NCI-H1417 (cell line): ENCODE results near the gene FBXO48.
A peak's percentile ranks its signal among the peaks of the same experiment; 100 is the strongest.
"Not testable (repeated sequence)": the region's sequence is repeated elsewhere in the genome, so short reads cannot be mapped to it uniquely, and the experiment has no call there.

Experiments
- DNase-seq, 3 experiments: peaks; one replicate each; lab custom pipeline; 2025; lab: John Stamatoyannopoulos, UW

The FBXO48 gene, protein sequence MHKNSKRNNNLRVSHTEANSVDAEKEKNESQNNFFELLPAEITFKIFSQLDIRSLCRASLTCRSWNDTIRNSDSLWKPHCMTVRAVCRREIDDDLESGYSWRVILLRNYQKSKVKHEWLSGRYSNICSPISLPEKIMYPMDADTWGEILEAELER

DNA sequence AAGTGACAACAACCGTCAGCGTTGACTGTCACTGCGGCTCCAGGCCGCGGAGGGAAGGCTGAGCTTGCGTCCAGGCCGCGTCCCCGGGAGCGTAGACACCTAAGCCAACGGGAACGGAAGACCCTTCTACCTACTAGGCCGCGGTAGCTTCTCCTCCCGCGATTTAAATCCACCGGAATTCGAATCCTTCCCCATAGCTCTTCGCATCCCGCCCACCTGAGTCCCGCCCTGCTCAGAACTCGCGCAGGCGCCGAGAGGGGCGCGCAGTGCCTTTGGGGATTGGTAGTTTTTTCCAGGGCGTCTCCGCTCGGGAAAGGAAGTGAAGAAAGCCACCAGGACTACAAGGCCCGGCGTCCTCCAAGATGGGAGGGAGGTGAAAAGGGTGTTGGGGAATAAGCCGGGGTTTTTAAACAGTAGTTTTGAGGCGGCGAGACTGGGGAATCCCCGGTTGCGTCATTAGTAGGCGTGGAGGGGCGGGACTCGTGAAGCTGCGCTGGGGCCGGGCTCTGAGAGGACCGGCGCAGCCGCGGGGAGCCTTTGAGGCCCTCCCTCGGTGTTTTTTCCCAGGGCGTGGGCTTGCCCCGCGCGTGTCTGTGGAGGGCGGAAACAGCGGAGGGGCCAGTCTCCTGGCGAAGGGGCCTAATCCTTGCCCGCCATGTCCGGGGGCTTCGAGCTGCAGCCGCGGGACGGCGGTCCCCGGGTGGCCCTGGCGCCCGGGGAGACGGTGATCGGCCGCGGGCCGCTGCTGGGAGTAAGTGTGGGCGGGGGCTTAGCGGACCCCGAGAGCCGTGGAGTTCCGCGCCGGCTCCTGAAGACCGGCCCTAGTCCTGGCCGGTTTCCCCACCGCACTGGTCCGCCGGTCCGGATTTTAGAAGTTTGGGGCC lies at the start of gene FBXO48, which contains the start of gene APLF:
TSS of gene FBXO48 (minus strand) at position 218 of the 884 bp plus-strand sequence. CDS start 2,149 bp downstream, outside the sequence.
TSS of gene APLF (plus strand) at position 509 of the 884 bp plus-strand sequence. CDS start at position 656, 147 bp downstream.
- DNase-seq: peak; percentile 99 to 100 (median 99)

DNA sequence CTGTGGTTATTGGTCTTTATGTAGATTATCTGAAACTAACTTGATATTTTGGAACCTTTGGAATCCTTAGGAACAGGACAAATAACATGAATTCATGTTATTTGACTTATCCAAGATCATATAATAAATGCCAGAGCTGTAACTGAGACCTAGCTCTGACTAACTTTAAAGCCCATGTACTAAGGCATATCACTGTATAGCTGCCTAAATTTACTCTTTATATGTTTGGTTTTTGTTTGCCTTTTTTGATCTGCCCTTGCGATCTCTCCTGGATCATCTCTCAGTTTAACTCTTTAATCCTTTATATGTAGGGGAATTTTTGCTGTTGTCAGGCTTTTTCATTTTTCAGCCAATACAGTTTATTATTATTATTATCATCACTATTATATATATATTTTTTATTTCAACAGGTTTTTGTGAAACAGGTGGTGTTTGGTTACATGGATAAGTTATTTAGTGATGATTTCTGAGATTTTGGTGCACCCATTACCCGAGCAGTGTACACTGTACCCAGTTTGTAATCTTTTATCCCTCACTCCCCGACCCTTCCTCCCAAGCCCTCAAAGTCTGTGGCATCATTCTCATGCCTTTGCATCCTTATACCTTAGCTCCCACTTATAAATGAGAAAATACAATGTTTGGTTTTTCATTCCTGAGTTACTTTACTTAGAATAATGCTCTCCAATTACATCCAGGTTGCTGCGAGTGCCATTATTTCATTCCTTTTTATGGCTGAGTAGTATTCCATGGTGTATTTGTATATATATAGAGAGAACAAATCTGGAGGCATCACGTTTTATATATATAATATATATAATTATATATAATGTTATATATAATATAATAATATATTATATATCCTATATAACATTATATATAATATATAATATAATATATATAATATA lies 49.2 kb upstream of the FBXO48 start:
- DNase-seq: no peak

DNA sequence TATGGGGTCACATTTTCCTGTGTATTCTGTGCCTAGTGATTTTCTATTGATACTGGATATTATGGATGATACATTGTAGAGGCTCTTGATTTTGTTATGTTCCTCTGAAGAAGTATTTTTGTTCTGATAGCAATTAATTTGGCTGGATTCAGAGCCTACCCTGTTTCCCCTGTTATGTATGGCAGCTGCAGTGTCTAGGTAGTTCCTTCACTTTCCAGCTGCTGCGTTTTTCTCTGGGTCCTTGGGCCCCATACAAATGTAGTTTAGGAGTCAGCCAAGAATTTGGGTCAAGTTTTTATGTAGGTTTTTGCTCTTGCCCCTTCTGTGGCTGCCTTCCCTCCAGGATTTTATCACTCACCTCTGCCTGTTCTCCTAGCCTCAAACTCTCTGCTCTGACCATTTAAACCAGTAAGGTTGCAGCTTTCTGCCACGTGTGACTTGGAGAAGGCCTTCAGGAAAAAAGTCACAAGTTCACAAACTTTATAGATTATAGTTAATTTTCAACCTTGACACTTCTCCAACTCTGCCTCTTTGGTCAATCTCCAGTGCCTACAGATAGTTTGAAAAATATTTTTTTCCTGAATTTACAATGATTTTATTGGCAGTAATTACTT lies 47.3 kb upstream of the FBXO48 start:
- DNase-seq: no peak

DNA sequence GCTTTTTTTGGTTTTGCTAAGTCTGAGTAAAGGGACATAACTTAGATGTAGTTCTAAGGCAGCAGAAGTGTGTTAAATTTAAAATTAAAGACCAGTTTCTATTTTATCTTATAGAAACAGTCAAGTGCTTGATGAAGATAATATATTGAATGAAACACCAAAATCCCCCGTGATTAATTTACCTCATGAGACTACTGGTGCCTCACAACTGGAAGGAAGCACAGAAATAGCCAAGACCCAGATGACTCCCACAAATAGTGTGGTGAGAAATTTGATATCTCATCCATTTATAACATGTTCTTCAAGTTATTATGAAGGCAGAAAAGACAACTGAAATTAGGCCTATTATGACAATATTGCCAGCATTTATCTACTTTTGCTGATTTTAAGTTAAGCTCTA lies 45.9 kb upstream of the FBXO48 start:
- no peak for DNase-seq

DNA sequence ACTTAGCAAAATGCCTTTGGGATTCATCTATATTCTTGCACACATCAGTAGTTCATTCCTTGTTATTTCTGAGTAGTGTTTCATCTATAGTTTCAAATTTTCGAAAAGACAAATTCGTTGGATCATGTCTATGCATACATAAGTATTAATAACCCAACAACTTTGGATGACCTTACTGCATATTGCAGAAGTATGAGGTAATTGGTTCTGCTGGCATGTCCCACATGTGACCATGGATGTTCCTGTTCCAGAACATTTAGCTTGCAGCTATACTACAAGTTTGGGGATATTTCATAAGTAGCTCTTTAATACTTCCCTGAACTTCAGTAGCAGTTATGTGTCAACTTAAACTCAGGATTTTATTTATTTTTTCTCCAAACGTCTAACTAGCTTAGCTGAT lies 45.2 kb upstream of the FBXO48 start:
- no peak for DNase-seq

DNA sequence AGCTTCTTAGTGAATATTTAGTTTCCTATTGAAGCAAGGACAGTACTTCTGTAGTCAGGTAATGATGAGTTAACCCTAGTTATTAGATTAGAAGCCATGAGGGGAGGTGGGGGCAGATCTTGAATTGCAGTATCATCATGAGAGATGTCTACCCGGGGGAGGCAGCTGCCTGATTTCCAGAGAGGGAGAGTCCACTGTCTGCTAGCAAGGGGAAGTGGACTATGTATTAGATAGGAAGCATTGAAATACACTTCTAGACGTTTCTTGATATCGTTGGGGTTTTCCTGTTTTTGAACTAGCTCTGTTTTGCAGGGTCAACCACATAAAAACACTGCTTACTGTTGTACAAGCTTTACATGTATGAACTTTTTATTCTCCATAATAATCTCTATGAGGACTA lies 39.1 kb upstream of the FBXO48 start:
- no peak for DNase-seq

DNA sequence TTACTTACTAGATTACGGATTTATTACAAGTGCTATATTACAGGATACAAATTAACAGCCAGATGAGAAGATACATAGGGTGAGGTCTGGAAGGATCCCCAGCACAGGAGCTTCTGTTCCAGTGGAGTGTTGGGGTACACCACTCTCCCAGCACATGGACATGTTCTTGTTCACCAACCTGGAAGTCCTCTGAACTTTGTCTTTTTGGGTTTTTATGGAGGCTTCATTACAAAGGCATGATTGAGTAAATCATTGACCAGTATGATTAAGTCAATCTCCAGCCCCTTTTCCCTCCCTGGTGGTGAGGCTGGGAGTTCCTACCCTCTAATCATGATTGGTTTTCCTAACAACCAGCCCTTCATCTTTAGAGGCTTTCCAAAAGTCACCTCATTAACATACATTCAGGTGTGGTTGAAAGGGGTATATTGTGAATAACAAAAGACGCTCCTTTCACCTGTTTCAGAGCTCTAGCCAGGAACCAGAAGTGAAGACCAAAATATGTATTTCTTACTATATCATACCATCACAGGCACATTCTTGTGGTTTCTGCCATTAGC lies 38.6 kb upstream of the FBXO48 start:
- no peak for DNase-seq

DNA sequence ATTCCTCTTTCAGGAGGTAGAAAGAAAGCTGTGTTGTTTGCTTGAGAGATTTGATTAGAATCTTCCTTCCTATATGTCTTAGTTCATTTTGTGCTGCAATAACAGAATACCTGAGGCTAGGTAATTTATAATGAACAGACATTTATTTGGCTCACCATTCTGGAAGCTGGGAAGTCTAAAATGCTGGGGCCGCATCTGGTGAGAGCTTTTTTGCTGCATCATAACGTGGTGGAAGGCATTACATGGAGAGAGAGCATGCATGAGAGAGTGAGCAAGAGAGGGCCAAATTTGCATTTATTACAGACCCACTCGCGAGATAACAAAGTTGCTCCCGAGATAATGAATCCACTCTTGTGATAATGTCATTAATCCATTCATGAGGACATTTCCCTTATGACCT lies 34.7 kb upstream of the FBXO48 start:
- DNase-seq: no peak

DNA sequence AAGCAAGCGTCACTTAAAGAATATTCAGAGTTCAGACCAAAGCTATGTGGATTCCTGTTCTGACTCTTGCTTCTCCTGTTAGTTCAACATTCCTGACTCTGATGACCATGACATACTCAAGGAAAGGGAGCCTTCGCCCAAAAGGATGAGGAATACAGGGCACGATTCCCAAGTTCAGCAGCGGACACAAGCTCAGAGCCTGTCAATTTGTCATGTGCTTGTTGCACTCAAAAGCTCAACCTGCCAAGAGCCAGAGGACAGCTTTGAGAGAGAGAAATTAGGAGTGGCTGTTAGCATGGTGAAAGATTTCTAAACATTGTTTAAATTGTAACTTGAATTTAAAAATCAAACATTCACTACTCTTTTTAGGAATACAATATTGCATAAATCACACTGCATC lies 33.6 kb upstream of the FBXO48 start:
- no peak for DNase-seq

DNA sequence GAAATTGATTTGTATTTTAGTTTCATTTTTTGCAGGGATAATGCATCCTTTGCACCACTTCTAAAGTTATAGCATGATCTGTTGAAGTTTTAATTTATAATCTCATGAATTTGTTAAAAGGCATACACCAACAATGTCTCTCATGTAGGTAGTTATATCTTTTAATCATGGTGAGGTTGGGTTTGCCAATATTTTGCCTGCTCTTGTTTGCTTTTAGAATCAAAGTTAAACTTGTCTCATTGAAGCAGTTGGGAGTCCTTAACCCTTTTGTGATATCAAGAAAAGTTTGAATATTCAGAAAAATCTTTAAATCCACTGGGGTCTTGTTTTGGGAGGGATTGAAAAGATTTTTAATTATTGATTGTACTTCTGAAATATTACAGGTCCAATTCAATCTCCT lies 32.0 kb upstream of the FBXO48 start:
- DNase-seq: no peak

DNA sequence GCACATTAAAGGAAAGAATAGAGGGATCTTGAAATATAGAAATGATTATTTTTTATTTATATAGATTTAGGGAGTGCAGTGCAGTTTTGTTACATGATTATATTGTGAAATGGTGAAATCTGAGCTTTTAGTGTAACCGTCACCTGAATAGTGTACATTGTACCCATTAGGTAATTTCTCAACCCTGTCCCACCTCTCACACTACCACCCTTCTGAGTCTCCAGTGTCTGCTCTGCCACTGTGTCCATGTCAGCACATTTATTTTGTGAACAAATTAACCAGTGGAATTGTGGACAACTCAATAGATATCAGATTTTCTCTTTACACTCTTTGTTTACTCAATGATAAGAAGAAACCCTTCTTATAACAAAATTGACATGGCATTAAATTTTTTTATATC lies 24.5 kb upstream of the FBXO48 start:
- DNase-seq: no peak

DNA sequence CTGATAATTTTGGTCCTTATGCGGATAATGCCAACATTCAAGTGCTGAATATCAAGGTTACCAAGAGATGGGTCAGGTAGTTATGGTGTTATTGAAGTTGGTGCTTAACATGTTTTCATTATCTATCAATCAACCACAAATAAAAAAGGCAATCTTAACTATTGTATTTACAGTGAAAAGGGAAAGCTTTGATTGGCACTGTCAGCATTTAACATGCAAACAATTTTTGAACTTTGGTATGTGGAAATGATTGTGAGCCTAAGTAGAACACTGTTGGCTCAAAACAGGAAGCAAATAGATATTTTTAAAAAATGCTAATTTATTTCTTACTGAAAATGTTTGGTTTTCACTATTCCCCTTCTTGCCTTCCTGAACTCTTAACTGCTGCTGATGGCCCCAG lies 22.2 kb upstream of the FBXO48 start:
- no peak for DNase-seq

DNA sequence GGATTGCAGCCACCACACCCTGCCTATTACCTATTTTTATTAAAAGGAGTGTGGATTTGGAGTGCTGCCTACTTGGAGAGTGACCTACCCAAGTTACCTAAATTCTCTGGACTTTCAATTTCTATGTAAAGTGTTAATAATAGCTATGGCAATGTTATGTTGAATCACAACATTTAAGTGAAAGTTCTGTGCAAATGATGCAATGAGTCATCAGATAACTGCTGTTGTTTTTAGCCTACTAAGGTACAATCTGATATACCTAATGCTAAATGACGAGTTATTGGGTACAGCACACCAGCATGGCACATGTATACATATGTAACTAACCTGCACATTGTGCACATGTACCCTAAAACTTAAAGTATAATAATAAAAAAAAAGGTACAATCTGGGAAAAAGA lies 21.5 kb upstream of the FBXO48 start:
- not testable (repeated sequence) for DNase-seq

DNA sequence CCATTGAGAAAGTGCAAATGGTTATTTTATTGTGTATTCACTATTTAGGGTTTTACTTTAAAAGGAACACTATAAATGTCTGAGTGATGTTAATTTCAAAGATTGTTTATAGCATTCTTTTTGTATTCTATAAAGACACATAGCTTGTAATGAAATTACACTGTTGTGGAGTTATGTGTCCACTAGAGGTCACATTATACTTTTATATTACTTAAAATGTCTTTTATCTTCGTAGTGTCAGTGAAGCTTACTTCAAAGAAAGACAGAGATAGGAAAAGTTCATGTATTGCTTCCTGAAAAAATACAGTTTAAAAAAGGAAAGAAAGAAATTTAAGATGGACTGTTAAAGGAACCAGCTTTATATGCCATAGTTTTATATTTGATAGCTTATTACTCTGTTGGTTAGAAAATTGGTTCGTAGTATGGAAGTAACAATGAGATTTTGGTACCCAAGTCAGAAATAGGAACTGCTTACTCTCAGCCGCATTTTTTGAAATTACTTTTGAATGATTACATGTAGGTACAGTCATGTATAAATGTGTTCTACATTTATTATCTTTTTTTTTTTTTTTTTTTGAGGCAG lies 20.8 kb upstream of the FBXO48 start:
- DNase-seq: peak in 2 of 3 experiments; percentile 21 to 66

DNA sequence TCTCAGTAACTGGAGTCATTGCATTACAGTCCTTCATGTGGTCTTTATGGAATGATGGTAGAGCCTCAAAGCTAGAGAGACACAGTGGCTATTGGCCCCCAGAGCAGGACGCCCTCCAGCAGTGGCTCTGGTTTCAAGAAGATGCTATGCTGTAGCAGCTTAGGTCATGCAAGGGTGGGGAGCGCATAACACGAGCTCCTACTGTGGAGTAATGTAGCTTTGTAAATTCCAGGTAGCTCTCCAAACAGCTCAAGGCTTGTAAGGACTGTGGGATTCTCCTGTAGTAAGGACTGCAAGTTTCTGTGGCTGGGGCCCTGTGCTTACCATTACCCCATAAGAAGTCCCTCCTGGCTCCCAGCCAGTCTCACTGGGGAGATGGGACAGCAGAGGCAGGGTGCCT lies 15.9 kb upstream of the FBXO48 start:
- DNase-seq: no peak

DNA sequence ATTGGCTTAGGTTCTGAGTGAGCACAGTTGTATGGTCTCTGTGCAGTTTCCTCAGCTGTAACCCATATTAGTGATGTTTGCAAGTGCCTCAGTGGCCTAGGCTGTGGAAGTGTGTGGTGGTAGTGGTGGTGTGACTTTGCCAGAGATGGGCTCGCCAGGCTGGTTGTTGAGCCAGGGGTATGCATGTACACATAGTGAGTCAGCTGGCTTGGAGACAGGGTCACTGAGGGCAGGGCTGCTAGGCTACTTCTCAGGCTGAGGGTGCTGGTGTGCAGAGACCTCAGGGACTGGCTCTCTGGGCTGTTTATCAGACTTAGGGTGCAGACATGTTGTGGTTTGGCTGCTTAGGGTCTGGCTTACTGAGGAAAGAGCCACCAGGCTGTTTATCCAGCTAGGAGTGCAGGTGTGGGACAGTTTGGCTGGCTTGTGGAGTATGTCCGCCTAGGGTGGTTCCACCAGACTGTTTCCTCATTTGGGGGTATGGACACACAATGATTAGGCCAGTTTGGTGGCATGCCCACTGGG lies 15.3 kb upstream of the FBXO48 start:
- no peak for DNase-seq

DNA sequence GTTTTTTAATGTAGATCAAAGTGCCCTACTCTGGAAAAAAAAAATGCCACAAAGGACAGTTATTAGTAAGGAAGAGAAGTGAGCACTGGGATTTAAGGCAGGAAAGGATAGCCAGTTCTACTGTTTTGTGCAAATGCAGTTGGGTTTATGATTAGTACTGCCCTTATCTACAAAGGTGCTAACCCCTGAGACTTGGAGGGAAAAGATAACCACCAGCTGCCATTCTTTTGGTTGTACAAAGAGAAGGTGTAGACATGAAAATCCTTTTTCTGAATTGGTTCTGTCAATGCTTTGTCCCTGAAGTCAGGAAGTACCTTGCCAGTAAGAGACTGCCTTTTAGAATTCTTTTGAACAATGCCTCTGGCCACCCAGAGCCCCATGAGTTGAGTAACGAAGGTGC lies 11.6 kb upstream of the FBXO48 start:
- DNase-seq: no peak

DNA sequence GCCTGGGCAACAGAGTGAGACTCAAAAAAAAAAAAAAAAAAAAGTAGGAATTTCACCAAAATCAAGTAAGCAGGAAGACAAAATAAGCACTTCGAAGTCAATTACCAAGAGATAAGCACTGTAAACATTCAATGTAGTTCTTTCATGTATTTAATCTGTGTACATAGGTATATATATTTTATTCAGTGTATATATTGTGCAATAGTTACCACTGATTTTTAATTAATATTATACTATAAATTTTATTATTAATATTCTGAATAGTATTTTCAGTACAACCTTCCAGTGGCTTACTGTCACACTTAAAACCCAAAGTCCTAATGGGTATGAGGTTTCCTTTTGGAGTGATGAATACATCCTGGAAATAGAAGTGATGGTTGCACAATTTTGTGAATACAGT lies 9.4 kb upstream of the FBXO48 start:
- no peak for DNase-seq

DNA sequence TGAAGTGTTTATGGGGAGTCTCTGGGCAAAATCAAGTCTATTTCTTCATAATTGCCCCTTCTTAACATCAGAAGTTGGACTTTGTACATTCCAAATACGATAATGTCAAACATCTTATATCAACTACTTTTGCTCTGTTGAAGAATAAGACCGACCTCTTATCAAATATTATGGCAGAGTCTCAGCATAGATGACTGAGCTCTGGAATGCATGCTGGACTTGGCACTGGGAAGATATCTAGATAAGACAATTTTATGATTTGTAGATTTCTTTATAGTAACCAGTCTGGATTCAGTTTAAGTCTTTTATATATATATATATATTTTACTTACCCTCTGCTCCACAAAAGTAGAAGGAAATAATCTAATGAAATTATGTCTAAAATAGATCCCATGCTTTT lies 8.5 kb upstream of the FBXO48 start:
- no peak for DNase-seq

DNA sequence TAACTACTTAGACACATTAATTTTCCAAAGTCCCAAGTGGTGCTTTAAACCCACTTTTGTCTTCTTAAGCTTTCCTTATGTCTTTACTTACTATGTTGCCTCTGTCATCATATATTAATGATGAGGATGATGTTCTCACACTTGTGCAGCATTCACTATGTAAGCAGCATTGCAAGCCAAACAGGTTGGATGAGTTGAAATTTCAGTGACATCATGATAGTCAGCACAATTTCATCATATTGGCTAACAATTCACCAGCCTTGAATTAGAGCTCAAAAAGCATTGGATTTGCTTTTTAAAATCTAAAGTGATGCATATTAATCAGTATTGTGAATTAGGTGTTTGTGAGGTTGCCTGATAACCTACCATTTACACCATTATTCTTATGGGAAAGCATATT lies 8.0 kb upstream of the FBXO48 start:
- DNase-seq: no peak

DNA sequence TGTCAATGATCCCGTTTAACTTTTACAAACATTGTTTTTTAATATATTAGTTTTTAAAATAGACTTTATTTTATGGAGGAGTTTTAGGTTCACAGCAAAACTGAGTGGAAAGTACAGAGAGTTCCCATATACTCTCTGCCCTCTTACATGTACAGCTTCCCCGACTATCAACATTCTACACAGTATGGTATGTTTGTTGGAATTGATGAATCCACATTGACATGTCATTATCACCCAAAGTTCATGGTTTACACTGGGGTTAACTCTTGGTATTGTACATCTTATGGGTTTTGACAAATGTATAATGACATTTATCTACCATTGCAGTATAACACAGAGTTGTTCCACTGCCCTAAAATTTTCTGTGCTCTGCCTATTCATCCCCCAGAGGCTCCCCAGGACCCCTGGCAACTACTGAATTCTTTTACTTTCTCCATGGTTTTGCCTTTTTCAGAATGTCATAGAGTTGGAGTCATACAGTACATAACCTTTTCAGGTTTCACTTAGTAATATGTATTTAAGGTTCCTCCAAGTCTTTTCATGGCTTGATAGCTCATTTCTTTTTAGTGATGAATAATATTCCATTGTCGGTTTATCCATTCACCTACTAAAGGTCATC lies 5.8 kb upstream of the FBXO48 start:
- no peak for DNase-seq
